ENCODE results near the gene MEGF11.

Gene MEGF11

GRCh38 chr15:66065325-66065724 lies 188.2 kb downstream of the MEGF11 start:
- no peak for DNase-seq (ENCODE audit: low read depth in 3 of 3)

- no peak for DNase-seq (ENCODE audit: low read depth in 3 of 3)
These were observed 190.4 kb downstream of the MEGF11 start for GRCh38 chr15:66063147-66063546.

- no peak for DNase-seq (ENCODE audit: low read depth in 3 of 3)
These were observed 196.5 kb downstream of the MEGF11 start for GRCh38 chr15:66057089-66057488.

- DNase-seq (ENCODE audit: low read depth in 3 of 3) = no peak
These were observed 199.6 kb downstream of the MEGF11 start for GRCh38 chr15:66053991-66054390.

GRCh38 chr15:66051833-66052232 lies 201.7 kb downstream of the MEGF11 start:
- DNase-seq (ENCODE audit: low read depth in 3 of 3) = no peak

- no peak for DNase-seq (ENCODE audit: low read depth in 3 of 3)
These were observed 203.3 kb downstream of the MEGF11 start for GRCh38 chr15:66050264-66050663.

GRCh38 chr15:66049353-66049752 lies 204.2 kb downstream of the MEGF11 start:
- DNase-seq (ENCODE audit: low read depth in 3 of 3) = no peak

- DNase-seq (ENCODE audit: low read depth in 3 of 3) = no peak
These were observed 206.1 kb downstream of the MEGF11 start for GRCh38 chr15:66047321-66048024.

- DNase-seq (ENCODE audit: low read depth in 3 of 3) = no peak
These were observed 206.8 kb downstream of the MEGF11 start for GRCh38 chr15:66046751-66047150.

- no peak for DNase-seq (ENCODE audit: low read depth in 3 of 3)
These were observed 207.2 kb downstream of the MEGF11 start for GRCh38 chr15:66046326-66046725.

- no peak for DNase-seq (ENCODE audit: low read depth in 3 of 3)
These were observed 208.0 kb downstream of the MEGF11 start for GRCh38 chr15:66045542-66045941.

GRCh38 chr15:66044837-66045236 lies 208.7 kb downstream of the MEGF11 start:
- DNase-seq (ENCODE audit: low read depth in 3 of 3) = no peak

- no peak for DNase-seq (ENCODE audit: low read depth in 3 of 3)
These were observed 210.3 kb downstream of the MEGF11 start for GRCh38 chr15:66043264-66043663.

- no peak for DNase-seq (ENCODE audit: low read depth in 3 of 3)
These were observed 210.9 kb downstream of the MEGF11 start for GRCh38 chr15:66042624-66043023.

- DNase-seq (ENCODE audit: low read depth in 3 of 3) = no peak
These were observed 212.3 kb downstream of the MEGF11 start for GRCh38 chr15:66041276-66041675.

- no peak for DNase-seq (ENCODE audit: low read depth in 3 of 3)
These were observed 213.2 kb downstream of the MEGF11 start for GRCh38 chr15:66040211-66040892.

GRCh38 chr15:66039117-66039871 lies 214.3 kb downstream of the MEGF11 start:
- DNase-seq (ENCODE audit: low read depth in 3 of 3) = no peak

- no peak for DNase-seq (ENCODE audit: low read depth in 3 of 3)
These were observed 215.0 kb downstream of the MEGF11 start for GRCh38 chr15:66038387-66039116.

- no peak for DNase-seq (ENCODE audit: low read depth in 3 of 3)
These were observed 216.7 kb downstream of the MEGF11 start for GRCh38 chr15:66036859-66037258.

GRCh38 chr15:66035901-66036300 lies 217.6 kb downstream of the MEGF11 start:
- no peak for DNase-seq (ENCODE audit: low read depth in 3 of 3)

- DNase-seq (ENCODE audit: low read depth in 3 of 3) = no peak
These were observed 220.4 kb downstream of the MEGF11 start for GRCh38 chr15:66033143-66033542.

GRCh38 chr15:66032006-66032405 lies 221.5 kb downstream of the MEGF11 start:
- no peak for DNase-seq (ENCODE audit: low read depth in 3 of 3)
